ENCODE measurements around the gene OR10A3.

Gene OR10A3

GRCh38 chr11:7969756-7970646, 28.5 kb upstream of the OR10A3 start:
- Histone ChIP-seq H3K9ac (ENCODE audit: low read depth, low read length) (no peak overlapping the region), H3K9me3 (ENCODE audit: insufficient read depth, low read length, severe bottlenecking) (no peaks in the 10 kb centered on the region), H3K4me2 (ENCODE audit: insufficient read depth, low read length) (no peak overlapping the region), H3K79me2 (ENCODE audit: insufficient read depth, low read length) (no peaks in the 10 kb centered on the region), H3K4me1 (ENCODE audit: insufficient read depth, low read length) (no peaks in the 10 kb centered on the region), H4K20me1 (ENCODE audit: insufficient read depth, low read length) (peaks cover 2% of the 10 kb centered on the region; the same call in 1 of the 2 replicates), H3K4me3 (ENCODE audit: low read depth in 1 of 2, low read length in 2 of 2) (no peak overlapping the region), H3K27ac (ENCODE audit: low read length) (no peak overlapping the region), H3K36me3 (ENCODE audit: insufficient read depth, low read length) (no peaks in the 10 kb centered on the region), H3K27me3 (ENCODE audit: insufficient read depth, low read length, poor library complexity) (peaks cover 21% of the 10 kb centered on the region), H2AFZ (ENCODE audit: low read depth, low read length) (no peak overlapping the region)
- TF ChIP-seq CTCF (IDR thresholded peaks at IDR 0.05; ENCODE audit: borderline replicate concordance, extremely low read depth, low read length, poor library complexity, severe bottlenecking) = no peak
- no peak for TF ChIP-seq EZH2 (IDR thresholded peaks at IDR 0.05; ENCODE audit: borderline replicate concordance, low read depth, low read length, severe bottlenecking)
- DNase-seq = no peak
- no peak for ATAC-seq (ENCODE audit: insufficient read depth, low read depth)

GRCh38 chr11:7968686-7969085, 27.2 kb upstream of the OR10A3 start:
- H3K4me1 ChIP-seq (ENCODE audit: insufficient read depth, low read length) = no peaks in the 10 kb centered on the region
- no peaks in the 10 kb centered on the region for H3K9me3 ChIP-seq (ENCODE audit: insufficient read depth, low read length, severe bottlenecking)
- H4K20me1 ChIP-seq (ENCODE audit: insufficient read depth, low read length) = peaks cover 2% of the 10 kb centered on the region; the same call in 1 of the 2 replicates
- H3K27me3 ChIP-seq (ENCODE audit: insufficient read depth, low read length, poor library complexity) = peaks cover 25% of the 10 kb centered on the region
- no peak overlapping the region for H3K9ac ChIP-seq (ENCODE audit: low read depth, low read length)
- H3K36me3 ChIP-seq (ENCODE audit: insufficient read depth, low read length) = no peaks in the 10 kb centered on the region
- no peak overlapping the region for H2AFZ ChIP-seq (ENCODE audit: low read depth, low read length)
- ATAC-seq (ENCODE audit: insufficient read depth, low read depth) (no peak), DNase-seq (no peak)
- H3K4me3 ChIP-seq (ENCODE audit: low read depth in 1 of 2, low read length in 2 of 2) = no peak overlapping the region
- TF ChIP-seq CTCF (IDR thresholded peaks at IDR 0.05; ENCODE audit: borderline replicate concordance, extremely low read depth, low read length, poor library complexity, severe bottlenecking) (no peak), EZH2 (IDR thresholded peaks at IDR 0.05; ENCODE audit: borderline replicate concordance, low read depth, low read length, severe bottlenecking) (no peak)
- H3K27ac ChIP-seq (ENCODE audit: low read length) = no peak overlapping the region
- no peaks in the 10 kb centered on the region for H3K79me2 ChIP-seq (ENCODE audit: insufficient read depth, low read length)
- no peak overlapping the region for H3K4me2 ChIP-seq (ENCODE audit: insufficient read depth, low read length)

- Histone ChIP-seq H3K4me1 (ENCODE audit: insufficient read depth, low read length) (no peaks in the 10 kb centered on the region), H2AFZ (ENCODE audit: low read depth, low read length) (no peak overlapping the region), H3K79me2 (ENCODE audit: insufficient read depth, low read length) (no peaks in the 10 kb centered on the region), H4K20me1 (ENCODE audit: insufficient read depth, low read length) (peaks cover 2% of the 10 kb centered on the region; the same call in 1 of the 2 replicates), H3K9ac (ENCODE audit: low read depth, low read length) (no peak overlapping the region), H3K27ac (ENCODE audit: low read length) (no peak overlapping the region), H3K36me3 (ENCODE audit: insufficient read depth, low read length) (no peaks in the 10 kb centered on the region), H3K4me2 (ENCODE audit: insufficient read depth, low read length) (no peak overlapping the region), H3K27me3 (ENCODE audit: insufficient read depth, low read length, poor library complexity) (peaks cover 25% of the 10 kb centered on the region), H3K4me3 (ENCODE audit: low read depth in 1 of 2, low read length in 2 of 2) (no peak overlapping the region), H3K9me3 (ENCODE audit: insufficient read depth, low read length, severe bottlenecking) (no peaks in the 10 kb centered on the region)
- no peak for TF ChIP-seq EZH2 (IDR thresholded peaks at IDR 0.05; ENCODE audit: borderline replicate concordance, low read depth, low read length, severe bottlenecking)
- TF ChIP-seq CTCF (IDR thresholded peaks at IDR 0.05; ENCODE audit: borderline replicate concordance, extremely low read depth, low read length, poor library complexity, severe bottlenecking) = no peak
- DNase-seq (no peak), ATAC-seq (ENCODE audit: insufficient read depth, low read depth) (no peak)
Observed at GRCh38 chr11:7967826-7968225, 26.3 kb upstream of the OR10A3 start.
